Psoas muscle (tissue), 8 donors: Measurements from ENCODE around the gene UQCR11. TPM values are rescaled to one million over a fixed set of nuclear protein-coding genes. Genes with fewer than 3 reads are reported as not detected.
"Not testable (repeated sequence)": the region's sequence is repeated elsewhere in the genome, so short reads cannot be mapped to it uniquely, and the experiment has no call there.

ENCODE experiments used
- ATAC-seq, 4 donors: fragments of 200-7000 bp; cut with Tn5 transposase; one replicate each; pipeline ENCODE4 v1.9.1; 2020; ENCODE audit warnings: moderate library complexity in 3 of 4, mild to moderate bottlenecking in 2 of 4
- DNase-seq, 2 donors: peaks; one replicate each; pipeline ENCODE4 v3.0.0-alpha.2; 2020
- H3K27ac ChIP-seq: fragments of 200-600 bp; one replicate; pipeline ENCODE4 v1.8.0; 2022
- H3K27me3 ChIP-seq, 3 donors: fragments of 200-600 bp in 1 of 3; one replicate each; pipeline versions ENCODE4 v1.6.1 to v1.8.0; 2013 to 2022; ENCODE audit warnings: low read length in 2 of 3, mild to moderate bottlenecking in 2 of 3, moderate library complexity in 1 of 3; ENCODE audit not compliant: insufficient read depth in 3 of 3
- H3K36me3 ChIP-seq, 2 donors: fragments of 200-600 bp in 1 of 2; one replicate each; pipeline versions ENCODE4 v1.6.1 to v1.8.0; 2013 to 2022; ENCODE audit warnings: low read depth in 1 of 2, mild to moderate bottlenecking in 1 of 2, moderate library complexity in 1 of 2; ENCODE audit not compliant: insufficient read depth in 1 of 2
- H3K4me1 ChIP-seq: fragments of 200-600 bp; one replicate; pipeline ENCODE4 v1.8.0; 2022
- H3K4me3 ChIP-seq: fragments of 200-600 bp; one replicate; pipeline ENCODE4 v1.8.0; 2022; ENCODE audit warnings: mild to moderate bottlenecking
- H3K9me3 ChIP-seq: fragments of 200-600 bp; one replicate; pipeline ENCODE4 v1.8.0; 2022
- CTCF ChIP-seq: fragments of 200-600 bp; IDR thresholded peaks from one replicate; pipeline ENCODE4 v1.8.0; 2022; ENCODE audit warnings: antibody characterized with exemption
- WGBS, 3 donors: extraction: QIAGEN DNeasy Blood & Tissue Kit; methylation state at CpG; one replicate each; pipeline versions ENCODE4 v1.1.6 to v1.1.7; 2013; 5-methylcytosine and 5-hydroxymethylcytosine counted together
- intact Hi-C, 2 donors: fragments of 100-400 bp; cut with DNase I; formaldehyde crosslinking; loops; one replicate each; pipeline versions ENCODE4 v1.11.0 to v1.14.2; 2022
- polyA plus RNA-seq, 3 donors: library from polyadenylated mRNA; stranded (reverse); fragments of 200-250 nt; gene quantifications; one replicate each; pipeline ENCODE4 v1.2.3, GENCODE V29; 2013
- total RNA-seq, 4 donors: library from RNA; stranded (reverse); fragmentation: NEBNext Ultra II Directional in 2 of 4; extraction: Animal tissue kit (Norgen Biotek cat#: 25700) in 2 of 4; gene quantifications; one replicate each; pipeline versions ENCODE4 v1.2.1 to v1.2.4, GENCODE V29; 2021 to 2023
- donor health status: healthy with polysubstance abuse.
- donor health status: DM: no; HTN: no; CAD: no; lungs with moderate emphysema.
- donor health status: Bipolar disorder and iron deficiency.
- donor health status: healthy.
- donor health status: DM: yes; HTN: yes; CAD: no.
- donor health status: DM: no; HTN: no; CAD: no.
- donor health status: DM: no; HTN: no; CAD: no.
- donor health status: DM: yes; HTN: yes; CAD: no.

Gene UQCR11
- total and polyA plus RNA-seq, 7 donors, result 320 to 534 (median 408) TPM

GRCh38 chr19:1645299-1645698 is 40.0 kb upstream of the UQCR11 start:
- H3K27ac ChIP-seq, result no peak overlapping the region
- H3K27me3 ChIP-seq, result no peaks in the 10 kb centered on the region
- H3K4me1 ChIP-seq, result peaks cover under 1% of the 10 kb centered on the region
- no peaks in the 10 kb centered on the region for H3K9me3 ChIP-seq
- intact Hi-C loops, result loop anchor here in 1 of 2 donors (5.0 kb wide), 1 partner anchor 33 kb away; no protein-coding TSS in a partner anchor
- H3K36me3 ChIP-seq, result peaks cover 0 to 52% of the 10 kb centered on the region in 2 donors
- DNase-seq (no peak), ATAC-seq (no peak)
- WGBS, 3 donors, result 89 to 93% (median 90%) methylated on average over 23 of the region's 23 CpGs
- no peak for TF ChIP-seq CTCF
- no peak overlapping the region for H3K4me3 ChIP-seq

- peaks cover 0 to 51% of the 10 kb centered on the region in 2 donors for H3K36me3 ChIP-seq
- H3K4me1 ChIP-seq, result no peaks in the 10 kb centered on the region
- DNase-seq (no peak), ATAC-seq (no peak)
- no peak overlapping the region for H3K27ac ChIP-seq
- H3K27me3 ChIP-seq, result no peaks in the 10 kb centered on the region
- WGBS, 3 donors, result 89 to 92% (median 90%) methylated on average over 16 of the region's 16 CpGs
- intact Hi-C loops, result no loop called here
- no peak for TF ChIP-seq CTCF
- H3K9me3 ChIP-seq, result no peaks in the 10 kb centered on the region
- H3K4me3 ChIP-seq, result no peak overlapping the region
Measured at GRCh38 chr19:1644070-1644469, 38.8 kb upstream of the UQCR11 start.

GRCh38 chr19:1640893-1641448 is 35.7 kb upstream of the UQCR11 start:
- H3K9me3 ChIP-seq, H3K4me3 ChIP-seq, intact Hi-C loops, DNase-seq, ATAC-seq, H3K27ac ChIP-seq, H3K4me1 ChIP-seq, H3K27me3 ChIP-seq: not testable (repeated sequence)
- 87 to 89% (median 87%) methylated on average over 10 of the region's 10 CpGs for WGBS, 3 donors
- peaks cover 0 to 29% of the 10 kb centered on the region in 2 donors for H3K36me3 ChIP-seq

- Histone ChIP-seq H3K4me1 (no peaks in the 10 kb centered on the region), H3K4me3 (no peak overlapping the region), H3K9me3 (no peaks in the 10 kb centered on the region), H3K36me3 (peaks cover 0 to 11% of the 10 kb centered on the region in 2 donors), H3K27ac (no peak overlapping the region), H3K27me3 (no peaks in the 10 kb centered on the region)
- ATAC-seq, result no peak
- no peak for TF ChIP-seq CTCF
- WGBS, 3 donors, result 94 to 98% (median 95%) methylated on average over 32 to 34 of the region's 34 CpGs
- no peak for DNase-seq
- intact Hi-C loops, result no loop called here
Measured at GRCh38 chr19:1636325-1637236, 31.3 kb upstream of the UQCR11 start.

GRCh38 chr19:1634938-1635243 is 29.6 kb upstream of the UQCR11 start:
- DNase-seq (no peak), ATAC-seq (no peak)
- Histone ChIP-seq H3K27ac (no peak overlapping the region), H3K4me3 (no peak overlapping the region), H3K4me1 (no peaks in the 10 kb centered on the region), H3K36me3 (peaks cover 0 to 5% of the 10 kb centered on the region in 2 donors), H3K27me3 (no peaks in the 10 kb centered on the region), H3K9me3 (no peaks in the 10 kb centered on the region)
- intact Hi-C loops, result no loop called here
- TF ChIP-seq CTCF, result no peak
- WGBS, 3 donors, result 93 to 96% (median 95%) methylated on average over 5 of the region's 5 CpGs
